GM19193 (cell line): ENCODE data around the gene CACNA2D2.

ENCODE experiments used
- POLR2A ChIP-seq: IDR thresholded peaks from 4 replicates; pipeline ENCODE4 v1.6.1; 2011; ENCODE audit not compliant: insufficient read depth, insufficient read length; ENCODE audit errors: extremely low read depth

The CACNA2D2 gene

GRCh38 chr3:50340448-50341329, 162.7 kb downstream of the CACNA2D2 start, which contains the start of gene RASSF1:
Gene RASSF1, minus strand, starts transcription at chr3:50340836. Its CDS starts 31 bp downstream, at chr3:50340805.
- TF ChIP-seq POLR2A = peak; percentile 67

DNA sequence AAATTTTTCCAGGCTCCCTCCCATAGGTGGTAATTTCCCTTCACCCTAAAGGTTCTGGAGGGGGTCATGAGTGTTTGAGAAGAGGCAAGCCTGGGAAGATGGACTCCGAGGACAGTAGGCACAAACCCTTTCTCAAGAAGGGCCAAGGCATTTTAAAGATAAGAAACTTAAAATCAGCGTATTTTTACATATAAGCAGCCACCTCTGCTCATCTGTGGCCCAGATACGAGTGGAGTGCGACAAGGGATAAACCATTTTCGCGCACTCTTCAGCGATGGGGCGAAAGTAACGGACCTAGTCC, 163.3 kb downstream of the CACNA2D2 start:
- TF ChIP-seq POLR2A = no peak

- TF ChIP-seq POLR2A = no peak
Observed at GRCh38 chr3:50339485-50340146, 163.8 kb downstream of the CACNA2D2 start.

DNA sequence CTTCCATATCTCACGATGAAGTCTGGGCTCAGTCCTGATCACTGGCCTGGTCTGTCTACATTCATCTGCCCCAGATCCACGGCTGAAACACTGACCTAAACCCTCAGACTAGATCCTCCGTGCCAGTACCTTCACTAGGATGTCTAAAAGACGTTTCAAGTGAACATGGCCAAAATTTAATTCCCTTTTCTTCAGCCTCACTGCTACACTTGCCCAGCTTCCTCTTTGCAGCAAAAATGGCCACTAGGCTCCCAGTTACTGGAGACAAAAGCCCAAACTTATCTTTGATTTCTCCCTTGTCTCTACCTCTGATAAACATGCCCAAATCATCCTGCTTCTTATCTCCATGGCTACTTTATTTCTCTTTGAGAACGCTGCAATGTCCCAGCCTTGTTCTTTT, 164.5 kb downstream of the CACNA2D2 start:
- TF ChIP-seq POLR2A = no peak

DNA sequence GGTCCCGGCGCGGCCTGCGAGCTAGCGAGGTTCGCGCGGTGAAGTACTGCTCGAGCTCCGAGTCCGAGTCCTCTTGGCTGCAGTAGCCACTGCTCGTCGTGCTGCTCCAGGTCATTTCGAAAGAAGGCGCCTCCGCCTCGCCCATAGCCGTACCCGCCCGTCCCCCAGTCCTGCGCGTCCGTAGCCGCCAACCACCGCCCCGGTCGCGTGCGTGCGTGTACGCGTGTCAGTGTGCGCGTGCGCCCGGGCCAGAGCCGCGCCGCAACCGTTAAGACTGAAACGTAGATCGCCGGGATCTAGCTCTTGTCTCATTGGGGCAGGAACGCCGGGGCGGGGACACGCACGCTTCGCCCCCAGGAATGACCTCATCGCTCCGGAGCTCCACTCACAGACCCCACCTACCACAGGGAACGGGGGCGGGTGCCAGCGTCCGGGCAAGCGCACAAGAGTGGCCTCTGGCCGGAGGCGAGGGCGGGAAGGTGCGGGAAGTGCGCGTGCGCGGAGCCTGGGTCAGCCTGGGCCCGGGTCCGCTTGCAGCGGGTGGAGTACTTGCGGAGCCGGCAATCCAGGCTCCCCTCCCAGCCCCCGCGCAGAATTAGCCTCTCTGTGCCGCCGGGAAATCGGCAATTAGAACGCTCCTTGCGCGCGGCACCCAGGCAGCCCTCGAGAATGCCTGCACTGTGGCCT, 166.1 kb downstream of the CACNA2D2 start:
- peak; percentile 79 for TF ChIP-seq POLR2A

DNA sequence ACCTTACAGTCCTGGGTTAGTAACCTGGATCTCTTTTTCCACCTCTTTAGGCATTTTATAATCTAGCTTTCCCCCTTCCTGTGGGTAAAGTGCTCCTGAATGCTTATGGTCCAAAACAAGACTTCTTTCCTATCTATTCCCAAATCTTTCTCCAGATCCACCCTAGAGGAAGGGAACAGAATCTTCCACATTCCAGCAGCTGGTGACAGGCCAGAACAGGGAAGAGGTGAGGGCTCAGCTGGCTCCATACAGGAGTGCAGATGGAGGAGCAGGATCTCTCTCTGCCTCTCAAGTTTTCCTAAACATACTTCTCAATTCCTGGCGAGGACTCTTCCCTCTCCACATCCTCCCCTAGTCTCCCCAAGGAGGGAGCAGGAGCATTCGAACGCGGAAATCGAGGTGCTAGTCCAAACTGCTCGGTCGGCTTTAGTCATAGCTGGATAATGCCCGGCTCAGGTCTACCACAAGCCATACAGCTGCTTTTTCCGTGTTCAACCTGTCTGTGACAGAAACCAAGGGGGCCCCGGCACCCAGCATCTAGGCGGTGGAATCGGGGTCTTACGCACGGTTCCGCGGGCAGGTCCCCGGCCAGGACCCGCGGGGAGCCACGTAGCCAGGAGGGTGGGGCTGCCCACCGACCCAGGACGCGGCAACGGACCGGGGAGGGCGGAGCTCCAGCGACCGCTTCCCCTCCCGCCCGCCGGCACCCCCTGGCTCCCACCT, 166.8 kb downstream of the CACNA2D2 start:
- no peak for TF ChIP-seq POLR2A

GRCh38 chr3:50334339-50335075, 168.9 kb downstream of the CACNA2D2 start:
- no peak for TF ChIP-seq POLR2A

DNA sequence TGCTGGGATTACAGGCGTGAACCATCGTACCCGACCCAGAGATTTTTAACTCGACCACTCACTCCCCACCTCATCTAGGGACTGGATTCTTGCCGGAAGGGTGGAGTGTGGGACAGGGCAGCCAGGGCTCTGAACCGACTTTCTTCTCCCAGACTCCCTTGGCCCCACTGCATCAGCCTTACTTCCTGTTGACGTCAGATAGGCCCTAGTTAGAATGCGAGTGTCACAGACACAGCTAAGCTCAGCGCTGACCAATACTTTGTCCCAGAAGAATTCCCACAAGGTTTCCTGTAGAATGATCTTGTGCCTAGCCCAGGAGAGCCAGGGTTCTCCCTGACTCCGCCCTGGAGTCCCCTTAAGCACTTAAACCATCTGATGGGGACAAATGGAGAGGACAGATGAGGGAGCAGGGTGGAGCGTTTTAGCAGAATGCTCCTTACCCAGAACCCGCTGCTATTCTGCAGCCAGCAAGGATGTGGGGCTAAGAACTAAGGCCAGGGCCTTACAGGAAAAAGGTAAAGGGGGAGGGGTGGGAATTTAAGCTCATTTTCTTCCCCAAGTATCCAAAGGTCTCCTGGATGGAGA, 169.6 kb downstream of the CACNA2D2 start:
- no peak for TF ChIP-seq POLR2A

DNA sequence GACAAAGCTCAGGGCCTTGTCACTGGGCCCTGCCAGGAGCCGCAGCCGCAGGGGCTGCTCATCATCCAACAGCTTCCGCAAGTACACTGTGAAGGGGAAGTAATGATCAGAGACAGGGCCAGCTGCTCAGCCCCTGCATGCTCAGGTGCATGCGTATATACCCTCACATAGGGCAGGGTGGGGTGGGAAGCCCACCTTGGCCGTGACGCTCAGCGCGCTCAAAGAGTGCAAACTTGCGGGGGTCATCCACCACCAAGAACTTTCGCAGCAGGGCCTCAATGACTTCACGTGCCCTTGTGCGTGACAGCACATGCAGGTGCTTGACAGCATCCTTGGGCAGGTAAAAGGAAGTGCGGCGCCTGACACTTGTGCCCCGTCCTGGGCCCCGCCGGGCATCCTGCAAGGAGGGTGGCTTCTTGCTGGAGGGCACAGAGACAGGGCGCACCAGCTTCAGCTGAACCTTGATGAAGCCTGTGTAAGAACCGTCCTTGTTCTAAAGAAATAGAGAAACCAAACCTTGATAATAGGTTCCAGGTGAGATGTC, 172.0 kb downstream of the CACNA2D2 start:
- no peak for TF ChIP-seq POLR2A

DNA sequence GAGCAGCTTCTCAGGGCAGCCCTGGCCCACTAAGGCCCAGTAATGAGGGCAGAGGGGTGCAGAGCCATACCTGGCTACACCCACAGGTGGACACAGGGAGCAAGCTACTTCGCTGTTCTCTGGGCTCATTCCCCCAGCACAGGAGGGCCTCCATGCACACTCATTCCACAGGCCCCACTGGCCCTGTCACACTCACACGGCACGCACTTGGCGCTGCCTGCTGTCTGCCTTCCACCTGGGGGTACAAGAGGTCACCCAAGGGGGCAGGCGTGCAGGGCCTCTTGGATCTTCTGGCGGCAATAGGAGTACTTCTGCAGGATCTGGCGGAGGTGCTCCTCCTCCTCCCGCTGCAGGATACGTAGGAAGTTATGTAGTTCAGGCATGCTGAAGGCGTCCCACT, 173.1 kb downstream of the CACNA2D2 start:
- no peak for TF ChIP-seq POLR2A

GRCh38 chr3:50327943-50328691, 175.3 kb downstream of the CACNA2D2 start, which contains the start of gene TUSC2:
Gene TUSC2, minus strand, starts transcription at chr3:50328223. Its CDS starts 124 bp downstream, at chr3:50328099.
- TF ChIP-seq POLR2A = peak; percentile 85

DNA sequence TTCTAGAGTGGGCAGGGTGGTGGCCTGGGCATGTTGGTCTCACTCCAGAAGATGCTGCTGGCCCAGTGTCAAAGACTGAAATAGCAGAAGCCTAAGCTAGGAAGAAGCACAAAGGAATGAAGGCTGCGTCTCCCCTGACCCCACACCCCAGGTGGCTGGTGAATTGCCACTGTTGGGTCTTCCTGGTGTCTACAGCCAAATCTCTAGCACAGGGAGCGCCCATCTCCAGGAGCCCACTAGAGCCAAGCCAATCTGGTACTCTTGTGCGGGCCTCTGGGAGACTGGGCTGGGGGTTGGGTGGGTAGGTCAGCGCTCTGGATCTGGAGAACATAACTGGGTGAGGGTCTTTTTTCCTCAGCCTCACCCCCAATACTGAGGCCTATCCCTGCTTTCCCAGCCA, 176.3 kb downstream of the CACNA2D2 start:
- no peak for TF ChIP-seq POLR2A

GRCh38 chr3:50326182-50326541, 177.3 kb downstream of the CACNA2D2 start:
- no peak for TF ChIP-seq POLR2A
